ENCODE data around the gene GJD4.
A peak's percentile ranks its signal among the peaks of the same experiment; 100 is the strongest.

GJD4 gene

DNA sequence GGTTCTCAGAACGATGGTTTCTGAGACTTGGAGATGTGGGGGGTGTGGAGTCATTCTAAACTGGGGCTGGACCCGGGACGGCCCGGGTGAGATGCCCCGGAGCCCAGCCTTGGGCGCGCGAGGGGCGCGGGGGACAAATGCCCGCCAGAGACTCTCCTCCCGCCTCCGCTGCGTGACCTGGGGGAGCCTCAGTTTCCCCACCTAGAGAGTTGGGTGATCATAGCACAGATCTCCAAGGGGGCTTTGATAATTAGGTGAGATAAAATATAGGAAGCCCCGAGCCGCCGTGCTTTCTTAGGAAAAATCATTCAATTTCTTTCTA is 37.6 kb downstream of the GJD4 start:
- TF ChIP-seq CTCF (IDR thresholded peaks at IDR 0.05; ENCODE audit: control insufficient read depth, extremely low read depth, insufficient read depth), result no peak
- peak overlapping the region; percentile 62 for H3K4me3 ChIP-seq (ENCODE audit: low read depth, low read length)
- DNase-seq (ENCODE audit: low read depth), result no peak

GRCh38 chr10:35643151-35644049 is 38.3 kb downstream of the GJD4 start:
- TF ChIP-seq CTCF (IDR thresholded peaks at IDR 0.05; ENCODE audit: control insufficient read depth, extremely low read depth, insufficient read depth), result no peak
- DNase-seq (ENCODE audit: low read depth), result no peak

DNA sequence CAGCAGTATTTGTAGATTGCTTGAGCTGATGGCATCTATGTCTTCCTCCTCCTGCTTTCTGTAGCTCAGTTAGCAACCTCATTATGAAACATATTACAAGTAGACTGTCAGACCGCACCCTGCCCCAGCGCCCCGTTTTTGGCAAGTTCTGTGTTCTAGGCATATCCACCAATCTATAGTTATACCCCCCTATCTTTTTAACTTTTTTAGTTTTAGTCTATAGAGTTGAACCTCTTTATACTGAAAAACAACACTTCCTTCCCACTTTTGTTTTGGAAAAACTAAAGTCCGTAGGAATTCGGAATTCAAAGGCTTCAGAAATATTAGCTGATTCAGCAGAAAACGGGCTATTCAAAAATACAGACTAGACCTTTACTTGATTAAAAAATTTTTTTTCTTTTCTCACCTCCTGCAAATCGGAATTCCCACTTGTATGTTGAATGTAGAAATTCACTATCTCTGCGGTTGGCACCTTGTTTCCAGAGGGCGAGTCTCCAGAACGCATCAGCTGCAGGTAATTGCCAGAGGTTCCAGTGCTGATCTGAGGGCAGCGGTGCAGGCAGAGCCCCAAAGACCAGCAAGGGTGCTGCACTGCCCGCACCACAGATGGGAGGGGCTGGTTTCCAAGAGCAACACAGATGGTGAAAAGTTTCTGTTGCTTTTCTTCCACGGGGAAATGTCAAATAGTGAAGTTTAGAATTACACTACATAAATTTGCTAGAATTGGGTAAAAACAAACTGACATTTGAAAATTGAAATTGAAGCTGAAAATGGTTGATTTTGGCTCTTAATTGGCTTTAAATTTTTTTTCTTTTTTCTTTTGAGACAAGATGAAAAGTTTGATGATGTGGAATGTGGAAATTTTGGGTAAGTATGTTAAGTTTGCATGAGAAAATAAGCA is 39.2 kb downstream of the GJD4 start:
- H3K4me3 ChIP-seq (ENCODE audit: low read depth, low read length), result no peak overlapping the region
- DNase-seq (ENCODE audit: low read depth), result no peak
- TF ChIP-seq CTCF (IDR thresholded peaks at IDR 0.05; ENCODE audit: control insufficient read depth, extremely low read depth, insufficient read depth), result no peak

More at GRCh38 chr10:35643151-35644049, 38.3 kb downstream of the GJD4 start:
- peak overlapping the region; percentile 62 for H3K4me3 ChIP-seq (ENCODE audit: low read depth, low read length)

GRCh38 chr10:35650894-35651293 is 45.8 kb downstream of the GJD4 start:
- H3K4me3 ChIP-seq (ENCODE audit: low read depth, low read length), result no peak overlapping the region
- DNase-seq (ENCODE audit: low read depth), result no peak
- TF ChIP-seq CTCF (IDR thresholded peaks at IDR 0.05; ENCODE audit: control insufficient read depth, extremely low read depth, insufficient read depth), result no peak

- H3K4me3 ChIP-seq (ENCODE audit: low read depth, low read length), result no peak overlapping the region
- DNase-seq (ENCODE audit: low read depth), result no peak
- no peak for TF ChIP-seq CTCF (IDR thresholded peaks at IDR 0.05; ENCODE audit: control insufficient read depth, extremely low read depth, insufficient read depth)
Measured at GRCh38 chr10:35652824-35653223, 47.7 kb downstream of the GJD4 start.

DNA sequence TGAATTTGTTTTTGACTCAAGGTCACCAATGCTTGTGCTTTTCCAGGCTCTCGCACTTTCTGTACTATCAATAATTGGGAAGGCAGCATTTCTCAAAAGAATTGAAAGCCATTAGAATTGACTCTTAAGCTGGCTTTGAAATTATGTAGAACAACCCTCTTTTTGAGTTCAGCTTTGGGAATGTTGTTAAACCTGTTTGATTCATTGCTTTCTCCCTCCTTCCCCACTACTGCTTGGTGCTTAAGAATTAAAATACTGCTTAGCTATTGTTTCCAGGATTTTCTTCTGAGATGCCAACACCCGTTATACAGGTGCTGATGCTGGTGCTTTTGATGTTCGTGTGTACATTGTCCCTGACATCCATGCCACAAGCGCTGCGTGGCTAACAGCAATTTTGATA is 52.5 kb downstream of the GJD4 start:
- no peak for TF ChIP-seq CTCF (IDR thresholded peaks at IDR 0.05; ENCODE audit: control insufficient read depth, extremely low read depth, insufficient read depth)
- H3K4me3 ChIP-seq (ENCODE audit: low read depth, low read length), result no peak overlapping the region
- DNase-seq (ENCODE audit: low read depth), result no peak

All from LNCaP clone FGC (cell line).